Stimulated activated CD8-positive, alpha-beta memory T cell treated with anti-CD3 and anti-CD28 coated beads, Interleukin-7, amount 100 ng/mL, for 4 hours (primary cell): ENCODE data around the gene PLP1.
"Not testable (repeated sequence)": the region's sequence is repeated elsewhere in the genome, so short reads cannot be mapped to it uniquely, and the experiment has no call there.

ENCODE experiments used
- DNase-seq, 2 donors: peaks; one replicate each; pipeline ENCODE4 v3.0.0-alpha.2; 2020; ENCODE audit warnings: low read depth in 2 of 2

Gene PLP1, protein sequence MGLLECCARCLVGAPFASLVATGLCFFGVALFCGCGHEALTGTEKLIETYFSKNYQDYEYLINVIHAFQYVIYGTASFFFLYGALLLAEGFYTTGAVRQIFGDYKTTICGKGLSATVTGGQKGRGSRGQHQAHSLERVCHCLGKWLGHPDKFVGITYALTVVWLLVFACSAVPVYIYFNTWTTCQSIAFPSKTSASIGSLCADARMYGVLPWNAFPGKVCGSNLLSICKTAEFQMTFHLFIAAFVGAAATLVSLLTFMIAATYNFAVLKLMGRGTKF

DNA sequence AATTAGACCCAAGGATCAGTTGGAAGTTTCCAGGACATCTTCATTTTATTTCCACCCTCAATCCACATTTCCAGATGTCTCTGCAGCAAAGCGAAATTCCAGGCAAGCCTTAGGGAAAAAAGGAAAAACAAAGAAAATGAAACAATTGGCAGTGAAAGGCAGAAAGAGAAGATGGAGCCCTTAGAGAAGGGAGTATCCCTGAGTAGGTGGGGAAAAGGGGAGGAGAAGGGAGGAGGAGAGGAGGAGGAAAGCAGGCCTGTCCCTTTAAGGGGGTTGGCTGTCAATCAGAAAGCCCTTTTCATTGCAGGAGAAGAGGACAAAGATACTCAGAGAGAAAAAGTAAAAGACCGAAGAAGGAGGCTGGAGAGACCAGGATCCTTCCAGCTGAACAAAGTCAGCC lies at the start of gene PLP1:
Gene PLP1 (plus strand): TSS at position 295 of the 400 bp plus-strand sequence. CDS start 156 bp downstream, outside the sequence.
- DNase-seq = no peak

DNA sequence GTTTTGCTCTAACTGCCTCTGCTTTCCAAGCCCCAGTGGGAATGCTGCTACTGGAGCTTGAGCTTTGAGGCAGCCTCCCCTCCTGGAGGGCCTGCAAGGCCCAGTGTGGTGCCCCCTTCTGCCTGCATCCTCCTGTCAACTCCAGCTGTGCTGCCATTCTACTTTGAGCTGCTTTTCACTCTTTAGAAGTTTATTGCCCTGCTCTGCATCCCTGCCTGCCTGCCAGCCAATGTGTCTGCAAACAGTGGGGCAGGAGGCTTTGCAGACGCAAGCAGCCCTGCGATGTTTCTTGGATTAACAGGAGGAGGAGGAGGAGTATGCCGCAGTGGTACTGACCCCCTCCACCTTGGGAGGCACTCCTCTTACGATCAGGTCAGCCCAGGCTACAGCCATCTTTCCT lies 49.5 kb upstream of the PLP1 start:
- no peak for DNase-seq

DNA sequence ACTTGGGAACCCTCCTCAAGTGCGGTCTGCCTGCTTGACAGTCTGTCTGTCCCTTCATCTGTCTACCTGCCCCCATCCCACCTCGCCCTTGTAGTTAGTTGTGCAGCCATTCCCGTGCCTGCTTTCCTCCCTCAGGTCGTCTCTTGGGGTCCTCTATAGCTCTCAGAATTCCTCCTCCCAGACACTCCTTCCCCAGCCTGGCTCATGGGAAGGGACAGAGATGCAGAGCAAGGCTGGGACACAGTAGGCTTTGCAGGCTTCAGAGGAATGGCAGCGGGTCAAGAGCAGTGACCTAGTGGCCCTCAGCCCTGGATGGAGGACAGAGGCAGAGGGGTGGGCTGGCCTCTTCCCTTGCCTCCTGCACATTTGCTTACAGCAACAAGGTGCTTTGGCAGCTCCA lies 47.6 kb upstream of the PLP1 start:
- DNase-seq = no peak

DNA sequence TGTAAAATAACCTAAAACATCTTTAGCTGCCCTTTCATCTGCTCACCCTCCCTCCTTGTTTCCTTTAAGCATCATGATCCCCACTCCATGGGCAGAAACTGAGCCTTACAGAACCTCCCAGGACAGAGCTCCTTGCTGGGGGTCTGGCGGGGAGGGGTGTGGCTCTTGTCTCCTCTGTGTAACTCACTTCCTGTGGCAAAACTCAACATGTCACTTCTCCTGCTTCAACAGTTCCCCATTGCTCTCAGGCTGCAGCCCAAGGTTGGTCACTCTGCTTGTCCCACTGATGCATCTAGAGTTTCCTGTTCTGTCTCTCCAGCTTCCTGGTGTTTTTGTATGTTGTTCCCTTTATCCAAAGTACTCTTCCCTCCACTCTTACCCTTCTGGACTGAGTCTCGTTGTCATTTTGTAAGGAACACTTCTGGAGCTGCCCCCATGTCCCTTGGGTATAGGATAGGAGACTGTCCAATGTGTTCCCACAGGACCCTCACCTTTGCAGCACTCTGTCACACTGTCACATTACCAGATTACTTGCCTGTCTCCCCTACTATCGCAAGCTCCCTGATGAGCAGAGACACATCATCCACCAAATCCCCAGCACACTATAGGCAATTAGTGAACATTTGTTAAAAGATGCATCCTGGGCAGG lies 46.4 kb upstream of the PLP1 start:
- DNase-seq = no peak

DNA sequence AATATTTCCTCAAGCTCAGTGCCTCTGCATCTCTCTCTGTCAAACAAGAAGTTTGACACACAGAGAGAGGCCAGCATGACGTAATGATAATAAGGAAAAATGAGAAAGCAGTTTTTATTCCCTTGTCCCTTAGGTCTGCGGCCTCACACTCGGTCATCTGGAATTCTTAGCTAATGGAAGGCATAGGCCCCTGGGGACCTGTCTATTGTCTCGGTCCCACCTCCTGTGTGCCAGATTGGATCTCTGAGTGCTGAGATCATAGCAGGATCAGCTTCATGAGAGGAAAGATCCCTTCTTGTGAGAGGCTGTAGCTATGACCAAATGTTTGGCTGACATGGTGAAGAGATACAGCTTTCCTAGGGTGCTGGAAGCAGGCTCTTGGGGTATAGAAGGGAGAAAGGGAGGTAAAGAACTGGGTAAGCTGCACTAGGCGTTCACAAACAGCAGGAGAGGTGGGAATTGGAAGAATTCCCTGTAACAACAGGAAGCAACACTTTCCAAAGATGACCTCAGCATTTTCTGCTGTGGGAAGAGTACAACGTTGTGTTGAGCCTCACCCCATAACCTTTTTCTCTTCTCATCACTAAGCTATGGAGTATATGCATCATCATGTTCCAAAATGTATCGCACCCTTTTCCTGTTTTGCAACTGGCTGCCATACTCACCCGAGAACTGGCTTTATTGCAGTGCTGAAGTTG lies 45.7 kb upstream of the PLP1 start:
- DNase-seq = no peak

DNA sequence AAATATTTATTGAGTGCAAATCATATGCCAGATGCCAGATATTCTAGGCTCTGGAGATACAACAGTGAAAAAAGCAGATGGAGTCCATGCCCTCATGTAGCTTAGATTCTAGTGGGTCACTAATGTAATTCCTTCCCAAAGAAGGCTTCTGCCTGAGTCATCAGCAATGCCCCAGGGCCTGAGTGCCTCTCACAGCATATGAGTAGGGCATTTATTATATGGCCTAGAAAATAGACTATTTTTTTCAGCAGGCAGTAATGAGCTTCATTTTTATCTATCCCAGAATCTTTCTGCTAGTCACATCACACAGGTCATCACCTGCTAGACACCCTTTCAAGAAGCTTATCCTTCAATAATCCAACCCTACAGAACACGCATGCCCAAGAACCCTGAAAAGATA lies 43.6 kb upstream of the PLP1 start:
- DNase-seq = no peak

DNA sequence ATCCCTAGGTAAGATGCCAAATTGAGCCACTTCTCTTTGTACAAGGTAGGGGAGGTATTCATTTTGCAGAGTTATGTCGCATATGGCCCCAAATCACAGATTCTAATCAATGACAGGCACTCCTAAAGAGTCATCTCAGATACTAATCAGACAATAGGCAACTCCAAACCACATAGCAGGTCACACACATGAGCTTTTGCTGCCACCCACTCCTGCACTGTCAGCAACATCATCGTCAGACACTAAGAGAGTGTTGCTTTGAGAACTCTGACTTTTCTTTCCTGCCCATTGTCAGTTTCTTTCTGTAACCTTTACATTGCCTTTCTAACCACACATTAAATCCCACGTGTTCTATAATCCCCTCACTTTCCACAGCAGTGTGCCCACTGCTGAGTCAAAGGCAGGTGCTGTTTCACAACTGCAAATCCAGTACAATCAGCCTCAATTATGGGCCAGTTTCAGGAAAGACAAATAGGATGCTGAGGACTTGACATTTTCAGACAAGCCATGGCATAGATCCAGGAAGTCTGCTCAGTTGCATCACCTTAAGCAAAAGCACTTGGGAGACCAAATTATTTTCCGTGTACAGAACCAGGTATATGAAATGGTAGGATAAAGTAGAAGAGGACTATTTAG lies 42.4 kb upstream of the PLP1 start:
- DNase-seq = no peak

DNA sequence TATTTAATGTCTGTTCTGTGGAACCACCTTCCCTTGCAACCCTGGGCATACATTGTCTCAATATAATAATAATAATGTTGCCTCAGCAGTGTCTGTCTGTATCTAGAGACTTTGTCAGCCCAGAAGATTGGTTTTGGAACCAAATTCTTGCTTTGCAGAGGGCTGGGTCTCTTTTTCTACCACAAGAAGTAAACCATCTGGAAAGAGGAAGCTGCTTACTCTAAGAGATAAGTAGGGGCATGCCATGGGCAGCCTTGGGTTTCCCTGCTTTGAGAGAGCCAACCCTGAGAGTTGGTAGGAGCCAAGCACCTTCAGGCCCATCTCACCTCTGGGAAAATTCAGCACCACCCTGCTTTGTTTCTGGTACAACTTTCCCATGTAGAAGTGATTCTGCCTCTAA lies 38.9 kb upstream of the PLP1 start:
- no peak for DNase-seq

DNA sequence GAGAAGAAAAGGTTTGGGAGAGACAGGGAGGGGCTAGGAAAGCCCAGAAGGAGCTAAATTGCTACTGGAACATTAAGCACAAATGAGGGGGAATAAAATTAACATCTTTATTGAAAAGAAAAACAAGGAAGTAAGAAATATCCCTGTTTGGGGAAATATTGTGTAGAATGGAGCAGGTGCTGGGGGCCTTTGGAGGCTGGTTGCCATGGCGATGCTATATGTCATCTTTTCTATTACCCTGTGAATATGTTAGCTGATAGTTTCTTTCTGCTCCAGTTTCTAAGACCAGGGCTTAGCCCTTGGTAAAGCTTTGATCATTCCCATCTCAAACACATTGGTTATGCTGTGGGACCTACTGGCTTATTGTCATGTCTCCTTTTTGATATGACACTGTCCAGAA lies 37.2 kb upstream of the PLP1 start:
- no peak for DNase-seq

DNA sequence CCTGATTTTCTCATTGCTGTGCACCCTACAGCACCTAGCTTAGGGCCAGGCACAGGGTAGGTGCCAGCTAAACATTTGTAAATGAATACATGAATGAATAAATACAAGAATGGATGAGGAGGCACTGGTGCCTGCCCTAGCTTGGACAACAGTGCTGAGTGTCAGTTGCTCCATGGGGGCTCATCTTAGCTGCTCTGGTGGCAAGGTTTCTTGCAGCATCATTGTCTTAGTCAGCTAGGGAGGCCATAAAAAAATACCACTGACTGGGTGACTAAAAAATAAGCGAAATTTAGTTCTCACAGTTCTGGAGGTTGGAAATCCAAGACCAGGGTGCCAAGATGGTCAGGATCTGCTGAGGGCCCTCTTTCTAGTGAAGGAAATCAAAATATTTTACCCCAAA lies 34.8 kb upstream of the PLP1 start:
- no peak for DNase-seq

DNA sequence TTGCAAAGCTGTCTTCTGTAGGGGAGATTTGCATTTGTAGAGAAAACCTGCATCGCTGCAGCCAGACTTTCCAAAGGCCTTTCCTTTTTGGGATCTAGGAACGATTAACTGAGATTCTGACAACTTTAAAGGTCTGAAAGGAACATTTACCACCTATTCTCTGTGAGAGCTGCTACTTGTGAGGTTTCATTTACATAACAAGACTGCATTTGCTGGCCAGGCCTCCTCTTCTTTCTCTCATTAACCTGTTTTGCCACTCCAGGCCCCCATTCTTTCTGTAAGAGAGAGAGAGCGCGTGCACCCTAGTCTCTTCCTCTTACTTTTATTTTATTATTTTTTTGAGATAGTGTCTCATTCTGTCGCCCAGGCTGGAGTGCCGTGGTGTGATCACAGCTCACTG lies 34.3 kb upstream of the PLP1 start:
- no peak for DNase-seq

DNA sequence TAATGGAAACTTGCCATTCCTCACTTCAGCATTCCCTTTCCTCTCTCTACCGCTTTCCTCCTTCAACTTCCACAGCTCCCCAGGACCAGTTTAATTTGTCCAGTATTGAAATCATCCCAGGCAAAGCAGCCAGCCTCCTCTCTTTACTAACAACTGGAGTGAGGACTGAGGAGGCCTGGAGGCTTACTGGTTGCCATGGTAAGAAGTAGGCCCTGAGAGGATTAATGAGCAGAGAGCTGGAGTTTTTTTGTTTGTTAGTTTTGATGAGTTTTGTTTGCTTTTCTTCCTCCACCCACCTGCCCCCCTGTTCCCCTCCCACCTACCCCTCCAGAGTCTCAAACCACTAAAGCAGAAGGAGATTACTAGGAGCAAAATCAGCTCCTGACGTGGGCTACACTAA lies 29.5 kb upstream of the PLP1 start:
- no peak for DNase-seq

DNA sequence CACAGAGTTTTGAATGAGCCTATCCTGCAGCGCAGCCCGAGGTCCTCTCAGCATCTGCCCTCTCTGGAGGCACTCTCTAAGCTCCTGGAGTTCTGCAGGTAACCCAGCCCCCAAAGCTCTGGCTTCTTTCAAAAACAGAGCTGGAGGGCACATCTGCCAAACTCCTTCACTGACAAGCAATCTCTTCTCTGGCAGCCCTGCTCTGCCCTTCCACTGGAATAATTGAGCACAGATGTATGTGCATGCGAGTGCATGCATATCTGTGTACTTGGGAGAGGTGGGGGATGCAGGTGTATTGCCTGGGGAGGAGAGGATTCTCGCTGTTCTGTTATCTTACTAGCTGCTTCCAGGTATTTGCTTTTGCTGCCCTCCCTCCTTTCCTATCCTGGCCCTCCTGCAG lies 22.2 kb upstream of the PLP1 start:
- no peak for DNase-seq

DNA sequence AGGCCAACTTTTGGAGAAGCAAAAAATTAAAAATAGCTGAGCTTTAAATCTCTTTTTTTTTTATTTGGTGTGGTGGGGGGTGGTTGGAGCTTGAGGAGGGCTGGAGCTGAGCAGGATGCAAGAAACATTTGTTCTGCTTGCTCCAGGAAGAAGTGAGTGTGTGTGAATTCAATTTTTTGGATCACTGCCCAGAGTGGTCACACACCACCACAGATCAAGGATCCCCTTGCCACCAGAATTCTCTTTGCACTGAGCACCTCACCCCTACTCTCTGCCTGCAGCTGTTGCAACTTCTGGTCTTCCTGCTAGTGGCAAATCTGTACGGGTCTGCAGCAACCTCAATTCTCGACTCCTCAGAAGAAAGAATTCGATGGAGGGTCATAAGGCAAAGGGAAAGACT lies 19.9 kb upstream of the PLP1 start:
- no peak for DNase-seq

DNA sequence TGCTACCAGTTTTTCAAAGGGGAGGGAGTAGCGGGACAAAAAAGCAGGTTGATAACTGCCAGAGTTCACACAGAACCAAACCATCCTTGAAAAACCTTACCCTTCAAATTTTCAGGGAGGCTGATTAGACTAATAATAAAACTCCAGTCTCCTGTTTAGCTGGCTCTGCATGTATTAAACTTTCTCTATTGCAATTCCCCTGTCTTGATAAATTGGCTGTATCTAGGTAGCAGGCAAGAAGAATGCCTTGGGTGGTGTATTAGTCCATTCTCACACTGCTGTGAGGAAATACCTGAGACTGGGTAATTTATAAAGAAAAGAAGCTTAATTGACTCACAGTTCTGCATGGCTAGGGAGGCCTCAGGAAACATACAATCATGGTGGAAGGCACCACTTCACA lies 18.1 kb upstream of the PLP1 start:
- no peak for DNase-seq

DNA sequence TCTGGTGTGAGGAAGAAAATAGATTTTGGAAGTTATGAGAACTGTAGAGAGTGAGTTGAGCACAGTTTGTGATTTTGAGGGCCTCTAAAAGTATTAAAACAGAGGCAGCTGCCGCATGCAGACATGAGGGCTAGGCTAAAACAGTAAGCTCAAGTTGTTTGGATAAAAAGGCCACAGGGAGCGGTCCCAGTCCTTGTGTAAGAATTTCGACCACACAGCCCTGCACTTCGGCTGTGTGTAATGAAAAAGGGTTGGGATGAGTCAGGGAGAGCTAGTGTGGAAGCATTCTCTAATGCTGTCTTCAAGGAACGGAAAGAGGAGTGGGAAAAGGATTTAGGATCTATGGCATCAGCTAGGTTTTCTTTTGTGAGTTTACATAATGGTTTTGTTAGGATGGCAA lies 13.1 kb upstream of the PLP1 start:
- not testable (repeated sequence) for DNase-seq

DNA sequence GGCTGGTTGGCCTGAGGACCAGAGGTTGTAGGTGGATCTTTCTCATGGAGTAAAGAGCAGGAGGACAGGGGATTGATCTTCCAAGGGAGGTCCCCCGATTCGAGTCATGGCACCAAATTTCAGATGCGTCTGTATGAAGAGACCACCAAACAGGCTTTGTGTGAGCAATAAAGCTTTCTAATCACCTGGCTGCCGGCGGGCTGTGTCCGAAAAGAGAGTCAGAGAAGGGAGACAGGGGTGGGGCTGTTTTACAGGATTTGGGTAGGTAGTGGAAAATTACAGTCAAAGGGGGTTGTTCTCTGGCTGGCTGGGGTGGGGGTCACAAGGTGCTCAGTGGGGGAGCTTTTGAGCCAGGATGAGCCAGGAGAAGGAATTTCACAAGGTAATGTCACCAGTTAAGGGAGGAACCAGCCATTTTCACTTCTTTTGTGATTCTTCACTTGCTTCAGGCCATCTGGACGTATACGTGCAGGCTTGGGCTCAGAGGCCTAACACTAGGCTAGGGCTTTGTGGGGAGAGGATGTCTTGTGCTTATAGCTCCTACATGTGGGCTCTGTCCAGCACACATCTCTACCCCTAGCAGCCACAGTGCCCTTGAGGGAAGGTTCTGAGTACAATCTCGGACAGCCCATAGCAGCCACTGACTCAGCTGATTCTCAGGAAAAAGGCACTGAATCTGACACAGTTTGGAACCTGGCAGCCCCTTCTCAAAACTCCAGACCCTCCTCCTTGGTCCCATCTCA lies 9.7 kb upstream of the PLP1 start:
- DNase-seq = not testable (repeated sequence)

DNA sequence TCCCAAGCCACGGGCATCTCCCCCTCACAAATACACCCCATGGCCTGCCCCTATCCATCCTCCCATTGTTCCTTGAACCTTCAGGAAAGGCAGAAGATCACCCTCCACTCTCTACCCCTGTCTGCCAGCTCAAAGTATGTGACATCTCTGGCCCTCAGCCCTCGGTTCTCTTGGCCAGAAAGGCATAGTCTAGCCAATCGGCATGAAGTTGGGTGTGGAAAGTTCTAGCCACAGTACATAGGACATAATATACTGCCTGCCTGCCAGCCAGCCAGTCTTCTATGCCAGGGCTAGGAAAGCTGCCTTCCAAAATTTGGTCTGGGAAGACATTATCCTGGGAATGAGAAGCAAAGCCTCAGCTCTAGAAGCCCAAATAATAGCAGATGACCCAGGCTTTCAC lies 3.2 kb upstream of the PLP1 start:
- DNase-seq = no peak

DNA sequence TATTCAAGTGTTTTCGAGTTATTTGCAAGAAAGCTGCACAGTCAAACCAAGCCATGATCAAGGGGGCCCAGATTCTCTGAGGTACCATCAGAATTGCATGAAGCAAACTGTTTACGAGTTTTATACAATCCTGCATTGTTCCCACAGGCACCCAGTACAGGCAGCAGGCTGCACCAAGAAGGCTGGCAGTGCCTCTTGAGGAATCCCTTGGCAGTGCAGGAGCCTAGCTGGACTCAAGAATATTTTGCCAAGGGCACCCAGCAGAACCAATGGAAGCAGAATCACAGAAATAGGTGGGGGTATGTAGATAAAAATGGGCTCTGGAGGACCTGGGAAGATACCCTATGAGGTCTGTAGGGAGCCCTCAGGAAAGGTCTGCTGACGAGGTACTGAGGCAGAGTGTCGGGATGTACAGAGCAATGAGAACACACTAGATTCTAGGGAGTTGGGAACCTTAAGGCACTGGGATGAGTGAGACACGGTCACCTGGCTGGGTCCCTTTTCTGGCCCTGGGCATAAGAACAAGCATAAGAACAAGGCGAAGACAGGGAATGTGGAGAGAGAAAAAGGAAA lies 2.5 kb upstream of the PLP1 start:
- DNase-seq = no peak

DNA sequence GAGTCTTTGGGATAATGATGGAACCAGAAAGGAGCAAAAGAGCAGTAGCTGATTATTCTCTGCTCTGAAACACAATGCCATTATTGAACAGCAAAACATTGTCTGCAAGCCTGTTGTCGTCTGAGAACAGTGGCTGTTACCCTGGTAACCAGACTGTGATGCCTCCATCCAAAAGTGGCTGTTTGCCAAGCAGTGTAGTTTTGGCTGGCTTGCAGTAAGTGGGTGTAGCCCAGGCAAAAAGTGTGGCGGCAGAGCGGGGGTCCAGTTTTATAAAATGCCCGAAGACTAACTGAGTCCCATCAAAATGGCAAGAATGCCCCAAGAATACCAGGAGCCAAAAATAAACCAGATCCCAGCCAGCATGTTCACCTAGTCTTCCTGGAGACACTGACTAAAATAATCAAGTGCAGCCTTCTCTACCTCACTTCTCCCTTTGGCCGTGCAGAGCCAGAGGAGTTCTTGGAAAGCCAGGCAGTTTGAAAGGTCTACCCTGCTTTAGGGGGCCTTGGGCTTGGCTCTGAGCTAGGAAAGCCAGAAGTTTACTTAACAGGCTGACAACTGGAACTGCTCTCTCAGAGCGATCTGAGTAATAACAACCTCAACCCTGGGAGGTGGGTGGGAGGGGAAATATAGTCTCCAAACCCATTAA lies 2.6 kb downstream of the PLP1 start:
- DNase-seq = no peak
